BLaER1 treated with 17β-estradiol and CSF1 and Interleukin-3, amounts not matched to agents 10 nM and 100 nM (cell line): ENCODE data around the gene BMP8B.

ENCODE experiments used
- H3K27ac ChIP-seq, 11 experiments: shearing (Covaris generic); formaldehyde crosslinking; 2 replicates each; pipeline ENCODE4 v1.8.1; 2022
- H3K27me3 ChIP-seq, 11 experiments: shearing (Covaris generic); formaldehyde crosslinking; 2 replicates each; pipeline ENCODE4 v1.8.1; 2022
- H3K36me3 ChIP-seq, 11 experiments: shearing (Covaris generic); formaldehyde crosslinking; 2 replicates each; pipeline ENCODE4 v1.8.1; 2022
- H3K4me1 ChIP-seq, 10 experiments: shearing (Covaris generic); formaldehyde crosslinking; 2 replicates each; pipeline ENCODE4 v1.8.1; 2022
- H3K4me2 ChIP-seq, 11 experiments: shearing (Covaris generic); formaldehyde crosslinking; 2 replicates each; pipeline ENCODE4 v1.8.1; 2022
- H3K4me3 ChIP-seq, 10 experiments: shearing (Covaris generic); formaldehyde crosslinking; 2 replicates each; pipeline ENCODE4 v1.8.1; 2022
- H3K9ac ChIP-seq, 11 experiments: shearing (Covaris generic); formaldehyde crosslinking; 2 replicates each; pipeline ENCODE4 v1.8.1; 2022
- H3K9me3 ChIP-seq, 11 experiments: shearing (Covaris generic); formaldehyde crosslinking; replicated peaks in 1 of 11; 2 replicates each; pipeline ENCODE4 v1.8.1; 2022
- H4K20me1 ChIP-seq, 11 experiments: shearing (Covaris generic); formaldehyde crosslinking; 2 replicates each; pipeline ENCODE4 v1.8.1; 2022
- Cebpa-rat ChIP-seq, 11 experiments: shearing (Covaris generic); IDR thresholded peaks; 2 replicates each; pipeline ENCODE4 v1.8.1; 2022

BMP8B gene

GRCh38 chr1:39721664-39722063, 67.0 kb downstream of the BMP8B start:
- Histone ChIP-seq H3K9ac (no peak overlapping the region), H3K9me3 (no peaks in the 10 kb centered on the region), H4K20me1 (no peaks in the 10 kb centered on the region), H3K27me3 (peaks cover 0 to 6% (median 0%) of the 10 kb centered on the region in 11 experiments; a peak in 3 of 22 replicates), H3K4me1 (peaks cover 0 to 7% (median 0%) of the 10 kb centered on the region in 10 experiments; a peak in 3 of 20 replicates), H3K4me2 (no peak overlapping the region), H3K4me3 (no peak overlapping the region), H3K27ac (no peak overlapping the region), H3K36me3 (no peaks in the 10 kb centered on the region)
- no peak for TF ChIP-seq Cebpa-rat (IDR thresholded peaks at IDR 0.05)

GRCh38 chr1:39720094-39720999, 68.3 kb downstream of the BMP8B start:
- peak overlapping the region in 2 of 11 experiments; percentile 15 to 48; a peak in 2 of 22 replicates for H3K9ac ChIP-seq
- peak overlapping the region in 2 of 11 experiments; percentile 7 to 35; a peak in 1 of 22 replicates for H3K4me2 ChIP-seq

GRCh38 chr1:39717809-39718208, 70.9 kb downstream of the BMP8B start:
- no peak overlapping the region for H3K27ac ChIP-seq
- H3K27me3 ChIP-seq: no peaks in the 10 kb centered on the region
- no peaks in the 10 kb centered on the region for H3K36me3 ChIP-seq

More at GRCh38 chr1:39720094-39720999, 68.3 kb downstream of the BMP8B start:
- Histone ChIP-seq H3K27ac (peak overlapping the region in 2 of 11 experiments; percentile 37 to 68; a peak in 3 of 22 replicates), H3K27me3 (no peaks in the 10 kb centered on the region), H3K4me1 (peaks cover 0 to 7% (median 0%) of the 10 kb centered on the region in 10 experiments; a peak in 3 of 20 replicates), H3K4me3 (no peak overlapping the region), H3K9me3 (no peaks in the 10 kb centered on the region), H4K20me1 (no peaks in the 10 kb centered on the region), H3K36me3 (no peaks in the 10 kb centered on the region)
- no peak for TF ChIP-seq Cebpa-rat (IDR thresholded peaks at IDR 0.05)

GRCh38 chr1:39713557-39713956, 75.1 kb downstream of the BMP8B start:
- Histone ChIP-seq H4K20me1 (no peaks in the 10 kb centered on the region), H3K4me2 (peak overlapping the region in 1 of 11 experiments; percentile 34; a peak in 1 of 22 replicates), H3K36me3 (no peaks in the 10 kb centered on the region), H3K27me3 (no peaks in the 10 kb centered on the region), H3K4me1 (peaks cover 0 to 10% (median 8%) of the 10 kb centered on the region in 10 experiments; a peak in 11 of 20 replicates), H3K27ac (no peak overlapping the region), H3K9me3 (0 out of 22 replicates have a peak, but pooled peaks cover 0 to 6% (median 0%) of the 10 kb centered on the region in 11 experiments), H3K9ac (no peak overlapping the region), H3K4me3 (no peak overlapping the region)
- no peak for TF ChIP-seq Cebpa-rat (IDR thresholded peaks at IDR 0.05)

More at GRCh38 chr1:39717809-39718208, 70.9 kb downstream of the BMP8B start:
- 0 out of 22 replicates have a peak overlapping the region, but pooled peaks of 1 of the 11 experiments have one; percentile 6 for H3K9ac ChIP-seq
- H3K4me1 ChIP-seq: peaks cover 0 to 12% (median 9%) of the 10 kb centered on the region in 10 experiments; a peak in 14 of 20 replicates
- TF ChIP-seq Cebpa-rat (IDR thresholded peaks at IDR 0.05): no peak
- no peaks in the 10 kb centered on the region for H3K9me3 ChIP-seq
- H3K4me3 ChIP-seq: no peak overlapping the region
- no peaks in the 10 kb centered on the region for H4K20me1 ChIP-seq
- H3K4me2 ChIP-seq: no peak overlapping the region

- Histone ChIP-seq H3K27ac (no peak overlapping the region), H3K9ac (no peak overlapping the region), H3K27me3 (no peaks in the 10 kb centered on the region), H4K20me1 (no peaks in the 10 kb centered on the region), H3K4me2 (no peak overlapping the region), H3K4me3 (no peak overlapping the region), H3K9me3 (0 out of 22 replicates have a peak, but pooled peaks cover 0 to 6% (median 0%) of the 10 kb centered on the region in 11 experiments), H3K4me1 (peaks cover 0 to 15% (median 9%) of the 10 kb centered on the region in 10 experiments; a peak in 13 of 20 replicates), H3K36me3 (no peaks in the 10 kb centered on the region)
- no peak for TF ChIP-seq Cebpa-rat (IDR thresholded peaks at IDR 0.05)
Measured at GRCh38 chr1:39711966-39712340, 76.7 kb downstream of the BMP8B start.

GRCh38 chr1:39711104-39711965, 77.3 kb downstream of the BMP8B start:
- Histone ChIP-seq H3K27me3 (no peaks in the 10 kb centered on the region), H3K4me1 (peaks cover 0 to 21% (median 13%) of the 10 kb centered on the region in 10 experiments; a peak in 18 of 20 replicates), H4K20me1 (no peaks in the 10 kb centered on the region), H3K4me3 (no peak overlapping the region), H3K27ac (no peak overlapping the region), H3K9ac (no peak overlapping the region), H3K4me2 (no peak overlapping the region), H3K9me3 (0 out of 22 replicates have a peak, but pooled peaks cover 0 to 6% (median 0%) of the 10 kb centered on the region in 11 experiments), H3K36me3 (no peaks in the 10 kb centered on the region)
- TF ChIP-seq Cebpa-rat (IDR thresholded peaks at IDR 0.05): no peak

- Histone ChIP-seq H3K27me3 (no peaks in the 10 kb centered on the region), H3K4me1 (peaks cover 0 to 25% (median 14%) of the 10 kb centered on the region in 10 experiments; a peak in 17 of 20 replicates), H3K4me2 (peak overlapping the region in 2 of 11 experiments; percentile 3 to 59; a peak in 1 of 22 replicates), H3K36me3 (no peaks in the 10 kb centered on the region), H4K20me1 (no peaks in the 10 kb centered on the region), H3K27ac (no peak overlapping the region), H3K9ac (no peak overlapping the region), H3K9me3 (0 out of 22 replicates have a peak, but pooled peaks cover 0 to 6% (median 0%) of the 10 kb centered on the region in 11 experiments), H3K4me3 (no peak overlapping the region)
- no peak for TF ChIP-seq Cebpa-rat (IDR thresholded peaks at IDR 0.05)
Measured at GRCh38 chr1:39707506-39707905, 81.2 kb downstream of the BMP8B start.
